Measurements from ENCODE around the gene TMEM42.

Gene TMEM42

DNA sequence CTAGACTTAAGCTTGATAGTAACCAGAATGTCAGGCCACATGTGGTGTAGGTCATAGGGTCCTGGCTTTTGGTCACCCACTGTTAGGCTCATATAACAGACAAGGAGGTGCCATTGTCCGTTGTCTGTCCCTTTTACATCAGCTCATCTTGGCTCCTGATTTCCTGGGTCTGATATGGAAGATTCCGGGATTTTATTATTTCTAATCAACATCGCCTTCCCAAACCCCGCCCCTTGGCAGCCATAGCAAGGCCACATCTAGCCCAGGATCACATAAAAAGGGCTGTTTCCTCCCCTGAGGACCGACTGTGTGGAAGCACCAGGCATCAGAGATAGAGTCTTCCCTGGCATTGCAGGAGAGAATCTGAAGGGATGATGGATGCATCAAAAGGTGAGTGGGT is 12.6 kb downstream of the TMEM42 start, which contains the start of gene TGM4:
TSS of gene TGM4 (plus strand) at position 301 of the 400 bp plus-strand sequence. CDS start at position 372, 71 bp downstream.
- DNase-seq (ENCODE audit: low read depth), result no peak

GRCh38 chr3:44875596-44875995 is 13.9 kb downstream of the TMEM42 start:
- no peak for DNase-seq (ENCODE audit: low read depth)

GRCh38 chr3:44877333-44877732 is 15.6 kb downstream of the TMEM42 start:
- DNase-seq (ENCODE audit: low read depth), result no peak

GRCh38 chr3:44880284-44880683 is 18.6 kb downstream of the TMEM42 start:
- no peak for DNase-seq (ENCODE audit: low read depth)

GRCh38 chr3:44883213-44883955 is 21.7 kb downstream of the TMEM42 start:
- DNase-seq (ENCODE audit: low read depth), result no peak

- no peak for DNase-seq (ENCODE audit: low read depth)
Observed at GRCh38 chr3:44883999-44884431, 22.3 kb downstream of the TMEM42 start.

GRCh38 chr3:44885618-44886017 is 23.9 kb downstream of the TMEM42 start:
- DNase-seq (ENCODE audit: low read depth), result no peak

GRCh38 chr3:44886561-44886960 is 24.8 kb downstream of the TMEM42 start:
- DNase-seq (ENCODE audit: low read depth), result no peak

GRCh38 chr3:44887101-44887500 is 25.4 kb downstream of the TMEM42 start:
- no peak for DNase-seq (ENCODE audit: low read depth)

DNA sequence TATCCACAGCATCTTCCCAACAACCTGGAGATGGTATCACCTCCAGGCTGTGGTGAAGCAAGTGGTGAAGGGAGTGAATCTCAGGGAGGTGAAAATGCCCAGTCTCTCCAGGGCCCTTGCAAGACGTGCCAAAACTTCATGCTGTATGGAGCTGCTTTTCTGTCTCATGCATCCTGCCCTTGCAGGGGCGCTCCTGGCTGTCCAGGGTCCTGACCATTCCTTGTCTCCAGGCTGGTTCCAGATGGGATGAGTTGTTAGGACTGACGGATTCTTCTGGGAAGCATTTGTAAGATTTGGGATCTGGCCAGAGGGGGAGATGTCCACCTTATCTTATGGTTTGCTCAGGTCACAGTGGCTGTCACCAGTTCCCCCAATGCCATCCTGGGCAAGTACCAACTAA is 28.5 kb downstream of the TMEM42 start:
- no peak for DNase-seq (ENCODE audit: low read depth)

GRCh38 chr3:44890852-44891251 is 29.1 kb downstream of the TMEM42 start:
- DNase-seq (ENCODE audit: low read depth), result no peak

DNA sequence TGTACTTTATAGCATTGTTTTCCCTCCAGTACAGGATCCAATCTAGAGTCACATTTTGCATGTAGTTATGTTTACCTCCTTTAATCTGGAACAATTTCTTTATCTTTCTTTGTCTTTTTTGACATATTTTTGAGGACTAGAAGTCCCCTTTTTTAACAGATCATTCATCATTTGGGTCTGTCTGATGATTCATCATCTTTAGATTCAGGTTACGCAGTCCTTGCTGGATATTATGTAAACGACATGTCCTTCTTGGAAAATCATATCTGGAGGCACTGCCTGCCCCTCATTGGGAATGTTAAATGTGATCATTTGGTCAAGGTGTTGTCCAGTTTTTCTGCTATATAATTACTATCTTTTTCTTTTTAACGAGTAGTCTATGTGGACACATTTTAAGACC is 31.0 kb downstream of the TMEM42 start:
- no peak for DNase-seq (ENCODE audit: low read depth)

DNA sequence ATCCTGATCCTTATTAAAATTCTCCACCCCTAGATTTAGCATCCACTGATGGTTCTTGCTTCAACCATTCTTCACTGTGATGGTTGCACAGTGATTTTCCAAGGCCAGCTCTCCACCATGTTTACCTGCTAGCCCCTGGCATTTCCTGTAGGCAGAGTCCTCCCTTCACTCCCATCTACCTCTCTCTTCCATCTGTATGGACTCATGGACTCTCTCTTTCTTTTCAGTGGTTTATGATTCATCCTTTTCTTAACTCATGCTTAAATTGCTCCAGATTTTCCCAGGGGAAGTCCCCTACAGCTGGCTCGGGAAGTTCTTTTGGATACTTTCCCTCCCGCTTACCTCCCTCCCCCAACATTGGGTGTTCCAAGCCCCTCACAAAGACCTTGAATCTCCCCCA is 31.4 kb downstream of the TMEM42 start:
- DNase-seq (ENCODE audit: low read depth), result no peak

DNA sequence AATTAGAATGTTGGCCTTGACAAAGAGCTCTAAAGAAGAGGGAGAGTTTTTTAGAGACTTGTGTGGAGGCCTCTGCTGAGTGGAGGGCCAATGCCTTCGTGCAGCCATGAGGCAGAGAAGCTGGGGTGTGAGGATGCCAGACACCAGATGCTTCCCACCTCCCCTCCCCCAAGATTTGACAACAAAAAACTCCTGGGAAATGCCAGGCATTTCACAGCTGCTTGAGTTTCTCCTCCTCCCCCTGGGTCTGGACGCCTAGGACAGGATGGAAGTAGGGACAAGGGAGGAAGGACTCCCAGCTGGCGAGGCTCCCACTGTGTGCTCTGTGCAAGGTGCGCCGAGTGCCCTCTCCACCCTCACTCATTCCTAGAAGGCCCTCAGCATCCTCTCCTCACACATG is 32.8 kb downstream of the TMEM42 start:
- DNase-seq (ENCODE audit: low read depth), result no peak

DNA sequence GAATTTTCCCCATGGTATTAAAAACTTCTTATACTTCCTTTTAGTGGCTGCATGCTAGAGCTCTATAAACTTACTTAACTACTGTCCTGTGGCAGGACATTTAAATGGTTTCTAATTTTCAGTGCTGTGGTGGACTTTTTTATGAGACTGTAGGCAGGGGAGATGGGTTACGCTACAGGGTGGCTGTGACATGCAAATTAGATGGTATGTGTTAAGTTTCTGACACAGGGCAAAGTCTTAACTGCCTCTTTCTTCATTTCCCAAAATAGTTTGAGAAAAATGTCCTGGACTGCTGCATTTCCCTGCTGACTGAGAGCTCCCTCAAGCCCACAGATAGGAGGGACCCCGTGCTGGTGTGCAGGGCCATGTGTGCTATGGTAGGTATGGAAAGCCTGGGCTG is 34.7 kb downstream of the TMEM42 start:
- no peak for DNase-seq (ENCODE audit: low read depth)

DNA sequence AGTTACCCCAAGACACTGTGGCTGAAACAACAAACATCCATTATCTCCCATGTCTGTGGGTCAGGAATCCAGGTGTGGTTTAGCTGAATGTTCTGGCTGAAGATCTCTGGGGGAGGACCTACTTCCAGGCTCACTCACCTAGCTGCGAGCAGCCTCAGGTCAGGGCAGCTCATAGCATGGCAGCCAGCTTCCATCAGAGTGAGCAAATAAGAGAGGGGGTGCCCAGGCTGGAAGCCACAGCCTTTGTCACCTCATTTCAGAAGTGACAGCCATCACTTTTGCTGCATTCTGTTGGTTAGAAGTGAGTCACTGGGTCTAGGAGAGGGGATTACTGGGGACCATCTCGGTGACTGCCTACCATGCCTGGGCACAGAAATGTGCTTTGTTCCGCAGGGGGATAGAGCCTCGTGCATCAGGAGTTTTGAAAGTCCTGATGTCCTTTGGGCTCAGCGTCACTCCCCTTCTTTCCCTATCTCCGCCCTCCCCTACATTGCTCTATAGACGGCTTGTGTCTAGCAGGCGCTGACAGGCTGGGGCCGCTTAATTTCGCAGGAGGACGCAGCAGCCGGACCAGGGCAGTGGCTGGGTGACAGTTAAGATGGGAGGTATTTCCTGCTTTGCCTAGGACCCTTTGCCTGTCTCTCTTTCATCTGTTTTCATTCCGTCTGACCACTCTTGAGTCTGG is 38.1 kb downstream of the TMEM42 start:
- no peak for DNase-seq (ENCODE audit: low read depth)

DNA sequence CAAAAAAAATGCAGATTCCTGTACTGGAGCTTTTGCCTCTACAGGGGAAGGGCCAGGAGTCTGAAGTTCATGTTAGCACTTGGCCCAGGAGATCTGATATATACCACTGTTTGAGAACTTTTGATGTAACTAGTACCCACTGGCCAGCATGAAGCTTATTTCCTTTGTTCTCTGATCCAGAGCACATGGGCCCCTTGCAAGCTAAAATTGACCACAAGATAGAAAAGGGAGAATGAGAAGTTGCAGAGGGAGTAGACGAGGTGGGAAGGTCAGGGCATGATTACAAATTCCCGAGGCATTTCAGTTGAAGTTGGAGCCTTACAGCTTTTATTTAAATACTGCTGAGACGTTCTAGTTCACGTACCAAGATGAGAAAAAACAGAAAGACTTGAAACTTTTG is 40.9 kb downstream of the TMEM42 start:
- DNase-seq (ENCODE audit: low read depth), result no peak

DNA sequence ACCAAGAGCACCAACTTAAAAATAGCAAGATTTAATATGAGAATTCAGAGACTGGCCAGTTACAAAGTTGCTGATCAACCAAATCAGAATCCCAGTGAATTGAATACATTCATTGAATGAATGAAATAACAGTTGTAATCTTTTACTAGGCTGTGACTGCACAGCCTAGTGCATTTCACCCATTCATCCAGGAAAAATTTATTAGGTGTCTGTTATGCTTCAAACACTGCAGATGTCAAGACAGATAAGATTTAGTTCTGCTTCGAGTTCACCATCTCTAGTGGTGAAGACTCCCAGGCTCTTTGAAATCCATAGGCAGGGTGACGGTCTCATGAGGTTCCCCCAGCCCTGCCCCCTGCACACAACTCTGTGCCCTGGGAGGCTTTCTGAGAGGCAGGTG is 41.6 kb downstream of the TMEM42 start:
- DNase-seq (ENCODE audit: low read depth), result no peak

GRCh38 chr3:44903751-44904150 is 42.0 kb downstream of the TMEM42 start:
- no peak for DNase-seq (ENCODE audit: low read depth)

DNA sequence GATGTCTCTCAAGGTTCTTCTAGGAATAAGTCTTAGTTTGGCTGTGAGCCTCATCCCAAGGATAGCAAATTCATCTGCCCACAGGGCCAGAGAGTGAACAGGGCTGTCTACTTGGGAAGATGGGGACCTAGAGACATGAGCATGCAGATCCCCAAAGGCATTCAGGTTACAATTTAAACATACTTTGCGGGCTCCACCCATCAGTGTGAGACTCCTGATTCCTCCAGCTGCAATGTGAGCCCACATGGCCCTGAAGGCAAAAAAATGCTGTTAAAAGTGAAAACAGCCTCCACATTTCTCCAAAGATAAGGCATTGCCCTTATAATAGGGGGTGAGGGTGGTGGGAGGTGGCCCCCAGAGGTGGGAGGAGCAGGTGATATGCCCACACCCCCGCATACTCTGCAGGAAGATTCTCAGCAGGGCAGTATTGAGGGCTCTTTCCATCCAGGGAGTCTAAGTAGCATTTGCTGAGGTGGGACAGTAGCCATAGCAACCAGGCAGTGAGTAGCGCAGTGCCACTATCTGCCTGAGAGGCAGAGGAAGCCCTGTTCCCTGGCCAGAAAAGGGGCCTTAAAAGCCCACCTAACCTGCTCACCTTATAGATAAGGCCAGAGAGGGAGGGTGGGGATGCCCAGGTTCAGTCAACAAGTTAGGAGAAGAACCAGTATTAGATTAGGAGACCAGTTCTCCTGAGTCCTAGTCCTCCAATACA is 43.9 kb downstream of the TMEM42 start:
- DNase-seq (ENCODE audit: low read depth), result no peak

- no peak for DNase-seq (ENCODE audit: low read depth)
Observed at GRCh38 chr3:44906997-44907396, 45.3 kb downstream of the TMEM42 start.

DNA sequence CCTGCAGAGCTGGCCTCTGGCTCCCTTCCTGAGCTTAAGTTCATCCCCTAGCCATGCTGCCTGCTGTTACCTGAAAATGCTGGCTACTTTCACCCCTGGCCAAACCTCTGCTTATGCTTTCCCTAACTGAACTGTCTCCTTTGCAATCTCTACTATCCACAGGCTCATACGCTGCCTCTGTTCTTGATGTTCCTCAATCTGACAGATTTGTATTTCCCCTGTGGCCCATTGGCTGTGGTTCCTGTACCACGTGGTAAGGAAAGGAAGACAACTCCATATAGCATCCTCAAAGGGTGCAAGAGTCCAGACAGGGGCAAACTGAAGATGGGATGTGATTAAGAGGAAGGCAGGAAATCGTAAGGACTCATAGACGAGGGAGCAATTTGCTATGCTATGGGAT is 45.9 kb downstream of the TMEM42 start:
- no peak for DNase-seq (ENCODE audit: low read depth)

DNA sequence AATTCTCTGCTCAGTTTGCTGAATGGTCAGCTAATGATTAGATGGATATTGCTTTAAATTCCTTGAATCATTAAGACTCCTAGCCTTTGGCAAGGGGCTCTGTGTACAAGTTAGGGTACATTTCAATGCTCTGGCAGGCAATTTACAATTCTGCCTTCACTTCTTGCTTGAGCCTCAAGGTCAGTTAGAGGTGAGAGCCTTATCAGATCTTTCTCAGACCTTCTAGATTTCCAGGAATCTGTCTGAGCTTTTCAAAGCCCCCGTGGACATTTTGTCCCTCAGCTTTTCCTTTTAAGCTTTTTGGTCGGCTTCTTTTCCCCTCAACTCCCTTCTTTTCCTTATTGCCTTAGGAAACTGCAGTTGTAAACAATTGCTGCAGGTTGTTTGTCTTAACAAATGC is 47.4 kb downstream of the TMEM42 start:
- DNase-seq (ENCODE audit: low read depth), result no peak

Measured in stimulated activated CD8-positive, alpha-beta memory T cell treated with anti-CD3 and anti-CD28 coated beads, Interleukin-12 subunit alpha, Interleukin-12 subunit beta, amount 100 ng/mL, for 1 hour (primary cell).